SK-N-SH (cell line): ENCODE results near the gene LRP6. TPM values are rescaled to one million over a fixed set of nuclear protein-coding genes. Genes with fewer than 3 reads are reported as not detected.

ENCODE experiments used
- CTCF ChIA-PET: fragments of 300-600, 350-600 bp; formaldehyde crosslinking; extraction: SDS; loops from one replicate; lab custom pipeline; 2021; lab: Yijun Ruan, JAX
- POLR2A ChIA-PET: fragments of 350-600 bp; sonication (Branson Sonifier 250); formaldehyde crosslinking; extraction: SDS; loops from one replicate; lab custom pipeline; 2020; ENCODE audit warnings: antibody characterized with exemption, inconsistent platforms; lab: Yijun Ruan, JAX
- DNase-seq: peaks from one replicate; pipeline ENCODE4 v3.0.0; 2012
- H2AFZ ChIP-seq: fragments of 200-600 bp; sonication (generic); 2 replicates; pipeline ENCODE4 v1.8.1; 2016; ENCODE audit warnings: antibody characterized with exemption, mild to moderate bottlenecking, low read depth
- H3F3A ChIP-seq: fragments of 200-600 bp; sonication (generic); replicated peaks from 2 replicates; pipeline ENCODE3; 2016; ENCODE audit warnings: antibody characterized with exemption, mild to moderate bottlenecking; ENCODE audit not compliant: insufficient read depth
- H3K27ac ChIP-seq, 2 experiments: fragments of 200-500 bp in 1 of 2; fragments of 200-600 bp in 1 of 2; sonication (Bioruptor generic) in 1 of 2; sonication (generic), shearing (Covaris generic) in 1 of 2; 2 replicates each; pipeline versions ENCODE4 v1.5.1 to v1.6.1; 2014 to 2016; ENCODE audit warnings: low read depth in 2 of 2, inconsistent platforms in 1 of 2, low read length in 1 of 2, mild to moderate bottlenecking in 1 of 2, mixed read lengths in 1 of 2
- H3K27me3 ChIP-seq: fragments of 200-600 bp; sonication (generic), shearing (Covaris generic); 2 replicates; pipeline ENCODE4 v1.6.1; 2016; ENCODE audit warnings: mixed run types; ENCODE audit not compliant: insufficient read depth
- H3K36me3 ChIP-seq, 2 experiments: fragments of 200-500 bp in 1 of 2; fragments of 200-600 bp in 1 of 2; sonication (Bioruptor generic) in 1 of 2; sonication (generic) in 1 of 2; replicated peaks in 1 of 2; 2 replicates each; pipeline versions ENCODE3 to v1.5.1; 2014 to 2016; ENCODE audit warnings: low read length in 1 of 2, mild to moderate bottlenecking in 1 of 2; ENCODE audit not compliant: insufficient read depth in 2 of 2, control insufficient read depth in 1 of 2
- H3K4me1 ChIP-seq, 2 experiments: fragments of 200-500 bp in 1 of 2; fragments of 200-600 bp in 1 of 2; sonication (Bioruptor generic) in 1 of 2; sonication (generic), shearing (Covaris generic) in 1 of 2; 2 replicates each; pipeline versions ENCODE4 v1.5.1 to v1.6.1; 2014 to 2016; ENCODE audit warnings: low read depth in 1 of 2, low read length in 1 of 2, mixed run types in 1 of 2; ENCODE audit not compliant: insufficient read depth in 2 of 2, control insufficient read depth in 1 of 2
- H3K4me2 ChIP-seq: fragments of 200-600 bp; sonication (generic), shearing (Covaris generic); 2 replicates; pipeline ENCODE4 v1.6.1; 2017; ENCODE audit warnings: mixed run types
- H3K4me3 ChIP-seq, 2 experiments: fragments of 200-500 bp in 1 of 2; fragments of 200-600 bp in 1 of 2; sonication (Bioruptor generic) in 1 of 2; sonication (generic), shearing (Covaris generic) in 1 of 2; 2 replicates each; pipeline versions ENCODE4 v1.5.1 to v1.8.1; 2014 to 2016; ENCODE audit warnings: low read depth in 2 of 2, inconsistent platforms in 1 of 2, low read length in 1 of 2, mild to moderate bottlenecking in 1 of 2, mixed read lengths in 1 of 2, moderate library complexity in 1 of 2
- H3K79me2 ChIP-seq: fragments of 200-600 bp; sonication (generic); 2 replicates; pipeline ENCODE4 v1.8.1; 2017; ENCODE audit warnings: mild to moderate bottlenecking; ENCODE audit not compliant: insufficient read depth
- H3K9ac ChIP-seq: fragments of 200-600 bp; sonication (generic); 2 replicates; pipeline ENCODE4 v1.6.1; 2017; ENCODE audit warnings: mixed run types
- H3K9me2 ChIP-seq: fragments of 200-600 bp; sonication (generic); 2 replicates; pipeline ENCODE4 v1.6.1; 2017; ENCODE audit warnings: mixed run types
- H3K9me3 ChIP-seq: fragments of 200-600 bp; sonication (generic); 2 replicates; pipeline ENCODE4 v1.6.1; 2017; ENCODE audit warnings: mixed run types, mild to moderate bottlenecking, moderate library complexity
- H4K20me1 ChIP-seq: fragments of 200-600 bp; sonication (generic); 2 replicates; pipeline ENCODE4 v1.6.1; 2017; ENCODE audit warnings: mild to moderate bottlenecking, mixed run types; ENCODE audit not compliant: insufficient read depth
- EZH2phosphoT487 ChIP-seq: fragments of 200-600 bp; sonication (generic); IDR thresholded peaks from 2 replicates; pipeline ENCODE4 v1.6.1; 2017; ENCODE audit warnings: low read depth, mixed run types, mild to moderate bottlenecking, antibody characterized with exemption, moderate library complexity, borderline replicate concordance
- FOXM1 ChIP-seq: IDR thresholded peaks from 2 replicates; pipeline ENCODE4 v1.4.0; 2012; ENCODE audit warnings: low read depth, mild to moderate bottlenecking
- GABPA ChIP-seq: IDR thresholded peaks from 2 replicates; pipeline ENCODE4 v1.4.0; 2012; ENCODE audit warnings: low read depth, mild to moderate bottlenecking
- GATA2 ChIP-seq: sonication (generic); formaldehyde crosslinking; IDR thresholded peaks from 2 replicates; pipeline ENCODE4 v1.5.0; 2020; ENCODE audit warnings: mild to moderate bottlenecking, missing genetic modification reagents
- JUND ChIP-seq: IDR thresholded peaks from 2 replicates; pipeline ENCODE4 v1.4.0; 2012
- MAX ChIP-seq: IDR thresholded peaks from 2 replicates; pipeline ENCODE4 v1.4.0; 2012; ENCODE audit warnings: low read depth
- NFIC ChIP-seq: IDR thresholded peaks from 2 replicates; pipeline ENCODE4 v1.4.0; 2012; ENCODE audit warnings: borderline replicate concordance
- NRF1 ChIP-seq: IDR thresholded peaks from 2 replicates; pipeline ENCODE4 v1.6.1; 2012; ENCODE audit warnings: low read depth, mild to moderate bottlenecking, low read length
- RCOR1 ChIP-seq: fragments of 150-350 bp; IDR thresholded peaks from 2 replicates; pipeline ENCODE4 v1.6.1; 2017; ENCODE audit warnings: antibody characterized with exemption, low read length
- RFX5 ChIP-seq: IDR thresholded peaks from 2 replicates; pipeline ENCODE4 v1.6.1; 2012; ENCODE audit warnings: mild to moderate bottlenecking, improper control_type of control experiment, low read length
- SMC3 ChIP-seq: IDR thresholded peaks from 2 replicates; pipeline ENCODE4 v1.6.1; 2012; ENCODE audit warnings: low read depth, low read length, improper control_type of control experiment
- TAF1 ChIP-seq: IDR thresholded peaks from 2 replicates; pipeline ENCODE4 v1.6.1; 2012; ENCODE audit warnings: low read depth, mild to moderate bottlenecking, low read length, moderate library complexity, borderline replicate concordance
- TCF12 ChIP-seq: IDR thresholded peaks from 2 replicates; pipeline ENCODE4 v1.4.0; 2012
- WGBS: methylation state at CpG from one replicate; pipeline ENCODE4 v1.1.6; 2017; ENCODE audit warnings: low lambda C conversion rate; 5-methylcytosine and 5-hydroxymethylcytosine counted together
- polyA plus RNA-seq, 3 experiments: library from polyadenylated mRNA; depleted of rRNA; stranded (reverse); fragments of >200 nt; gene quantifications; 2 replicates each; pipeline ENCODE4 v1.2.3, GENCODE V29; 2012
- small RNA-seq, 7 experiments: library from RNA; depleted of rRNA; stranded (forward); fragments of <200 nt; gene quantifications; one replicate each; pipeline ENCODE3, GENCODE V24; 2012
- TF ChIP-seq, protein P1 (sequence below): IDR thresholded peaks from 2 replicates; pipeline ENCODE4 v1.4.0; 2012; ENCODE audit warnings: low read depth, borderline replicate concordance
- TF ChIP-seq, protein P2 (sequence below): fragments of 200-600 bp; sonication (generic); IDR thresholded peaks from 2 replicates; pipeline ENCODE4 v1.6.1; 2017; ENCODE audit warnings: antibody characterized with exemption, mild to moderate bottlenecking, moderate library complexity

The LRP6 gene
- polyA plus RNA-seq, 1 of the 3 experiments (the other 2 are of a cell fraction): 13.7 TPM

- no peaks in the 10 kb centered on the region for H3K9me2 ChIP-seq
- H3K27me3 ChIP-seq: no peaks in the 10 kb centered on the region; the same call in 1 of the 2 replicates
- DNase-seq: no peak
- no peaks in the 10 kb centered on the region for H3K79me2 ChIP-seq
- H4K20me1 ChIP-seq: no peaks in the 10 kb centered on the region
- CTCF ChIA-PET: no interaction called here
- POLR2A ChIA-PET: no interaction called here
- no peaks in the 10 kb centered on the region for H3K36me3 ChIP-seq
- H3K27ac ChIP-seq: no peak overlapping the region
- H3K4me1 ChIP-seq: no peaks in the 10 kb centered on the region
- H3K4me3 ChIP-seq: no peak overlapping the region
- WGBS: 80% methylated on average over 6 of the region's 6 CpGs
- no peak overlapping the region for H3K9ac ChIP-seq
- H2AFZ ChIP-seq: no peak overlapping the region
- no peaks in the 10 kb centered on the region for H3F3A ChIP-seq
- TF ChIP-seq JUND (no peak), GABPA (no peak), GATA2 (no peak), SMC3 (no peak), TAF1 (no peak), RFX5 (no peak), EZH2phosphoT487 (no peak), NFIC (no peak), FOXM1 (no peak), RCOR1 (no peak), NRF1 (no peak), MAX (no peak), TCF12 (no peak)
- TF ChIP-seq, protein P1, sequence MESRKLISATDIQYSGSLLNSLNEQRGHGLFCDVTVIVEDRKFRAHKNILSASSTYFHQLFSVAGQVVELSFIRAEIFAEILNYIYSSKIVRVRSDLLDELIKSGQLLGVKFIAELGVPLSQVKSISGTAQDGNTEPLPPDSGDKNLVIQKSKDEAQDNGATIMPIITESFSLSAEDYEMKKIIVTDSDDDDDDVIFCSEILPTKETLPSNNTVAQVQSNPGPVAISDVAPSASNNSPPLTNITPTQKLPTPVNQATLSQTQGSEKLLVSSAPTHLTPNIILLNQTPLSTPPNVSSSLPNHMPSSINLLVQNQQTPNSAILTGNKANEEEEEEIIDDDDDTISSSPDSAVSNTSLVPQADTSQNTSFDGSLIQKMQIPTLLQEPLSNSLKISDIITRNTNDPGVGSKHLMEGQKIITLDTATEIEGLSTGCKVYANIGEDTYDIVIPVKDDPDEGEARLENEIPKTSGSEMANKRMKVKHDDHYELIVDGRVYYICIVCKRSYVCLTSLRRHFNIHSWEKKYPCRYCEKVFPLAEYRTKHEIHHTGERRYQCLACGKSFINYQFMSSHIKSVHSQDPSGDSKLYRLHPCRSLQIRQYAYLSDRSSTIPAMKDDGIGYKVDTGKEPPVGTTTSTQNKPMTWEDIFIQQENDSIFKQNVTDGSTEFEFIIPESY: no peak
- TF ChIP-seq, protein P2, sequence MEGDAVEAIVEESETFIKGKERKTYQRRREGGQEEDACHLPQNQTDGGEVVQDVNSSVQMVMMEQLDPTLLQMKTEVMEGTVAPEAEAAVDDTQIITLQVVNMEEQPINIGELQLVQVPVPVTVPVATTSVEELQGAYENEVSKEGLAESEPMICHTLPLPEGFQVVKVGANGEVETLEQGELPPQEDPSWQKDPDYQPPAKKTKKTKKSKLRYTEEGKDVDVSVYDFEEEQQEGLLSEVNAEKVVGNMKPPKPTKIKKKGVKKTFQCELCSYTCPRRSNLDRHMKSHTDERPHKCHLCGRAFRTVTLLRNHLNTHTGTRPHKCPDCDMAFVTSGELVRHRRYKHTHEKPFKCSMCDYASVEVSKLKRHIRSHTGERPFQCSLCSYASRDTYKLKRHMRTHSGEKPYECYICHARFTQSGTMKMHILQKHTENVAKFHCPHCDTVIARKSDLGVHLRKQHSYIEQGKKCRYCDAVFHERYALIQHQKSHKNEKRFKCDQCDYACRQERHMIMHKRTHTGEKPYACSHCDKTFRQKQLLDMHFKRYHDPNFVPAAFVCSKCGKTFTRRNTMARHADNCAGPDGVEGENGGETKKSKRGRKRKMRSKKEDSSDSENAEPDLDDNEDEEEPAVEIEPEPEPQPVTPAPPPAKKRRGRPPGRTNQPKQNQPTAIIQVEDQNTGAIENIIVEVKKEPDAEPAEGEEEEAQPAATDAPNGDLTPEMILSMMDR: no peak
- H3K9me3 ChIP-seq: no peaks in the 10 kb centered on the region
- H3K4me2 ChIP-seq: no peak overlapping the region
These were observed 198.1 kb downstream of the LRP6 start for GRCh38 chr12:12068751-12069150.

Small RNA genes lying within 50 kb of the gene (small RNA-seq; reads per million reads assigned to genes)
- 0 to 0.52 (median 0) reads per million in 7 experiments for gene RNU6-318P
- gene RNU6-545P: 0 to 2.1 (median 0.98) reads per million in 7 experiments

Other genes with a start within 250 kb of the LRP6 start
- gene BCL2L14, start 196.1 kb downstream of the LRP6 start, polyA plus RNA-seq (2012; rRNA removed): not detected in 2 replicates
- 2.9 and 3.7 TPM in 2 replicates for gene MANSC1, start 83.2 kb upstream of the LRP6 start, polyA plus RNA-seq (2012; rRNA removed)
- gene BORCS5, start 90.0 kb upstream of the LRP6 start, polyA plus RNA-seq (2012; rRNA removed): 13.6 and 16.3 TPM in 2 replicates